Sigmoid colon (tissue), 4 donors: ENCODE measurements around the gene LCAT.

Experiments used
- CTCF ChIP-seq, 4 experiments: fragments of 450-650 bp in 3 of 4; fragments of 200-600 bp in 1 of 4; IDR thresholded peaks; one replicate each; pipeline ENCODE4 v1.5.1; 2016 to 2019; ENCODE audit warnings: antibody characterized with exemption in 4 of 4, mild to moderate bottlenecking in 3 of 4, moderate library complexity in 2 of 4
- EP300 ChIP-seq, 4 donors: sonication (generic); formaldehyde crosslinking; IDR thresholded peaks; one replicate each; pipeline ENCODE4 v1.6.1; 2017; ENCODE audit warnings: antibody characterized with exemption in 4 of 4
- POLR2A ChIP-seq, 2 donors: fragments of 450-650 bp; IDR thresholded peaks; one replicate each; pipeline ENCODE4 v1.6.1; 2016; ENCODE audit warnings: antibody characterized with exemption in 2 of 2, mild to moderate bottlenecking in 2 of 2, moderate library complexity in 2 of 2
- POLR2AphosphoS5 ChIP-seq, 4 donors: sonication (generic); formaldehyde crosslinking; IDR thresholded peaks; one replicate each; pipeline ENCODE4 v1.6.1; 2017; ENCODE audit warnings: antibody characterized with exemption in 4 of 4

GRCh38 chr16:67939507-67940445, 4.1 kb downstream of the LCAT start:
- TF ChIP-seq EP300 (IDR thresholded peaks at IDR 0.05) (no peak), POLR2AphosphoS5 (IDR thresholded peaks at IDR 0.05) (peak in 2 of 4 donors; percentile 10 to 34), CTCF (IDR thresholded peaks at IDR 0.05) (no peak), POLR2A (IDR thresholded peaks at IDR 0.05) (no peak)
